ENCODE measurements around the gene FGF12.

DNA sequence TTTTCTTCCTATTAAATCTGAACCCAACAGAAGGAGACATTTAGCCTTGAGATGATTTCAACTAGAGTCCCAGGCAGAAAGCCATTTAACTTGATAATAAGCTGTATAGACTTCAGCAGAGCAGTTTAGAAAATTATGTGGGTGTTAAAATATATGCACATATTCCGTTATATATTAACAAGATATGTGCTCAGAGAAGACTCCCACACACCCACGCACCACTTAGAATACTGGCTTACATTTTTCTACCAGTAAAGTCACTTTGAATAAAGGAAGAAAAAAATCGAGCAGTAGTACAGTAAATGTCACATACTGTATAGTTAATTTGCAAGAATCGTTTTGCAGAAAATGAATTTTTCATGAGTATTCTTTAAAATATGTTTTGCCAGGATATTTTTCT lies 599.3 kb downstream of the FGF12 start:
- TF ChIP-seq ZNF274 (IDR thresholded peaks at IDR 0.05; ENCODE audit: low read depth, low read length) (no peak), YY1 (IDR thresholded peaks at IDR 0.05; ENCODE audit: insufficient read depth, insufficient read length) (no peak)
